GM23248 (cell line): ENCODE measurements around the gene ETFDH.

Experiments used
- EZH2 ChIP-seq: fragments of 200-600 bp; sonication (generic); IDR thresholded peaks from 2 replicates; pipeline ENCODE4 v1.6.1; 2018; ENCODE audit warnings: antibody characterized with exemption, mild to moderate bottlenecking; ENCODE audit not compliant: insufficient read depth, poor library complexity, severe bottlenecking
- EZH2phosphoT487 ChIP-seq: fragments of 200-600 bp; sonication (generic); IDR thresholded peaks from 2 replicates; pipeline ENCODE4 v1.6.1; 2018; ENCODE audit warnings: antibody characterized with exemption, moderate library complexity, mild to moderate bottlenecking, low read depth; ENCODE audit not compliant: insufficient read depth

GRCh38 chr4:158666892-158667291 is 5.2 kb upstream of the ETFDH start:
- TF ChIP-seq EZH2 (no peak), EZH2phosphoT487 (no peak)
